Measurements from ENCODE around the gene RAPSN. TPM values are rescaled to one million over a fixed set of nuclear protein-coding genes. Genes with fewer than 3 reads are reported as not detected.
"Not testable (repeated sequence)": the region's sequence is repeated elsewhere in the genome, so short reads cannot be mapped to it uniquely, and the experiment has no call there.

RAPSN gene
- total RNA-seq, 1 donor from 2014 or later, result 0.42 TPM

- Mint-ChIP-seq H3K9me3 (no peaks in the 10 kb centered on the region), H3K27me3 (no peaks in the 10 kb centered on the region), H3K4me3 (no peak overlapping the region), H3K27ac (peak overlapping the region; percentile 81), H3K36me3 (ENCODE audit: low read depth) (peaks cover 74% of the 10 kb centered on the region), H3K4me1 (peaks cover 7% of the 10 kb centered on the region)
- DNase-seq, result no peak
- intact Hi-C loops (cut with micrococcal nuclease), result loop anchor here (2.0 kb wide), 1 partner anchor 75 kb away; the partner anchor contains the start of gene CELF1
Measured at GRCh38 chr11:47477753-47478152, 28.8 kb upstream of the RAPSN start.

- Mint-ChIP-seq H3K4me3 (no peak overlapping the region), H3K27me3 (no peaks in the 10 kb centered on the region), H3K36me3 (ENCODE audit: low read depth) (peaks cover 74% of the 10 kb centered on the region), H3K4me1 (peaks cover 7% of the 10 kb centered on the region), H3K27ac (peak overlapping the region; percentile 81), H3K9me3 (no peaks in the 10 kb centered on the region)
- no peak for DNase-seq
- intact Hi-C loops (cut with micrococcal nuclease), result loop anchor here (2.0 kb wide), 1 partner anchor 75 kb away; the partner anchor contains the start of gene CELF1
Measured at GRCh38 chr11:47477323-47477722, 28.4 kb upstream of the RAPSN start.

- no peaks in the 10 kb centered on the region for H3K9me3 Mint-ChIP-seq
- H3K27ac Mint-ChIP-seq, result no peak overlapping the region
- H3K4me3 Mint-ChIP-seq, result no peak overlapping the region
- H3K36me3 Mint-ChIP-seq (ENCODE audit: low read depth), result peaks cover 57% of the 10 kb centered on the region
- peaks cover 5% of the 10 kb centered on the region for H3K4me1 Mint-ChIP-seq
- intact Hi-C loops (cut with micrococcal nuclease), result no loop called here
- no peaks in the 10 kb centered on the region for H3K27me3 Mint-ChIP-seq
- DNase-seq, result no peak
Measured at GRCh38 chr11:47470671-47471070, 21.7 kb upstream of the RAPSN start.

- DNase-seq, result no peak
- Mint-ChIP-seq H3K27me3 (no peaks in the 10 kb centered on the region), H3K36me3 (ENCODE audit: low read depth) (peaks cover 51% of the 10 kb centered on the region), H3K27ac (peak overlapping the region; percentile 67), H3K4me1 (peaks cover 5% of the 10 kb centered on the region), H3K4me3 (no peak overlapping the region), H3K9me3 (no peaks in the 10 kb centered on the region)
- intact Hi-C loops (cut with micrococcal nuclease), result no loop called here
Measured at GRCh38 chr11:47469361-47470179, 20.6 kb upstream of the RAPSN start.

- no peaks in the 10 kb centered on the region for H3K27me3 Mint-ChIP-seq
- H3K36me3 Mint-ChIP-seq (ENCODE audit: low read depth), result peaks cover 50% of the 10 kb centered on the region
- no peak for DNase-seq
- intact Hi-C loops (cut with micrococcal nuclease), result no loop called here
- H3K27ac Mint-ChIP-seq, result no peak overlapping the region
- H3K4me3 Mint-ChIP-seq, result no peak overlapping the region
- H3K9me3 Mint-ChIP-seq, result no peaks in the 10 kb centered on the region
- peaks cover 5% of the 10 kb centered on the region for H3K4me1 Mint-ChIP-seq
Measured at GRCh38 chr11:47468598-47469214, 19.8 kb upstream of the RAPSN start.

- H3K36me3 Mint-ChIP-seq (ENCODE audit: low read depth), result peaks cover 42% of the 10 kb centered on the region
- H3K4me3 Mint-ChIP-seq, result no peak overlapping the region
- no peaks in the 10 kb centered on the region for H3K9me3 Mint-ChIP-seq
- no peaks in the 10 kb centered on the region for H3K27me3 Mint-ChIP-seq
- peaks cover 5% of the 10 kb centered on the region for H3K4me1 Mint-ChIP-seq
- H3K27ac Mint-ChIP-seq, result peak overlapping the region; percentile 41
- DNase-seq, result no peak
- intact Hi-C loops (cut with micrococcal nuclease), result no loop called here
Measured at GRCh38 chr11:47467357-47467756, 18.4 kb upstream of the RAPSN start.

- peak overlapping the region; percentile 41 for H3K27ac Mint-ChIP-seq
- intact Hi-C loops (cut with micrococcal nuclease), result no loop called here
- H3K36me3 Mint-ChIP-seq (ENCODE audit: low read depth), result peaks cover 38% of the 10 kb centered on the region
- no peaks in the 10 kb centered on the region for H3K27me3 Mint-ChIP-seq
- H3K4me1 Mint-ChIP-seq, result peaks cover 7% of the 10 kb centered on the region
- DNase-seq, result no peak
- H3K9me3 Mint-ChIP-seq, result no peaks in the 10 kb centered on the region
- H3K4me3 Mint-ChIP-seq, result no peak overlapping the region
Measured at GRCh38 chr11:47466701-47467250, 17.8 kb upstream of the RAPSN start.

- no peaks in the 10 kb centered on the region for H3K27me3 Mint-ChIP-seq
- H3K4me1 Mint-ChIP-seq, result peaks cover 7% of the 10 kb centered on the region
- H3K9me3 Mint-ChIP-seq, result no peaks in the 10 kb centered on the region
- intact Hi-C loops (cut with micrococcal nuclease), result no loop called here
- peaks cover 33% of the 10 kb centered on the region for H3K36me3 Mint-ChIP-seq (ENCODE audit: low read depth)
- H3K27ac Mint-ChIP-seq, result no peak overlapping the region
- no peak for DNase-seq
- no peak overlapping the region for H3K4me3 Mint-ChIP-seq
Measured at GRCh38 chr11:47466201-47466600, 17.3 kb upstream of the RAPSN start.

GRCh38 chr11:47464483-47464882 is 15.5 kb upstream of the RAPSN start:
- H3K27me3 Mint-ChIP-seq, result no peaks in the 10 kb centered on the region
- intact Hi-C loops (cut with micrococcal nuclease), result no loop called here
- DNase-seq, result no peak
- H3K4me1 Mint-ChIP-seq, result peaks cover 7% of the 10 kb centered on the region
- no peak overlapping the region for H3K27ac Mint-ChIP-seq
- peaks cover 27% of the 10 kb centered on the region for H3K36me3 Mint-ChIP-seq (ENCODE audit: low read depth)
- no peak overlapping the region for H3K4me3 Mint-ChIP-seq
- H3K9me3 Mint-ChIP-seq, result no peaks in the 10 kb centered on the region

- Mint-ChIP-seq H3K27ac (no peak overlapping the region), H3K4me3 (no peak overlapping the region), H3K27me3 (no peaks in the 10 kb centered on the region), H3K9me3 (no peaks in the 10 kb centered on the region), H3K4me1 (peaks cover 2% of the 10 kb centered on the region), H3K36me3 (ENCODE audit: low read depth) (peaks cover 13% of the 10 kb centered on the region)
- no peak for DNase-seq
- intact Hi-C loops (cut with micrococcal nuclease), result no loop called here
Measured at GRCh38 chr11:47461876-47462275, 12.9 kb upstream of the RAPSN start.

- Mint-ChIP-seq H3K4me1 (peaks cover 2% of the 10 kb centered on the region), H3K36me3 (ENCODE audit: low read depth) (peaks cover 12% of the 10 kb centered on the region)
Measured at GRCh38 chr11:47460571-47461235, 11.8 kb upstream of the RAPSN start.

GRCh38 chr11:47454258-47454671 is 5.3 kb upstream of the RAPSN start:
- not testable (repeated sequence) for H3K4me1 Mint-ChIP-seq; H3K9me3 Mint-ChIP-seq; H3K4me3 Mint-ChIP-seq; H3K27ac Mint-ChIP-seq; H3K27me3 Mint-ChIP-seq; H3K36me3 Mint-ChIP-seq (ENCODE audit: low read depth)
- peak; percentile 90 for DNase-seq
- intact Hi-C loops (cut with micrococcal nuclease), result loop anchor here (2.0 kb wide), 1 partner anchor 79 kb away; no protein-coding TSS in a partner anchor

More at GRCh38 chr11:47460571-47461235, 11.8 kb upstream of the RAPSN start:
- H3K27ac Mint-ChIP-seq, result no peak overlapping the region
- no peaks in the 10 kb centered on the region for H3K9me3 Mint-ChIP-seq
- no peak for DNase-seq
- intact Hi-C loops (cut with micrococcal nuclease), result no loop called here
- no peaks in the 10 kb centered on the region for H3K27me3 Mint-ChIP-seq
- no peak overlapping the region for H3K4me3 Mint-ChIP-seq

GRCh38 chr11:47453365-47453764 is 4.4 kb upstream of the RAPSN start:
- H3K36me3 Mint-ChIP-seq (ENCODE audit: low read depth), result no peaks in the 10 kb centered on the region
- intact Hi-C loops (cut with micrococcal nuclease), result no loop called here
- H3K4me1 Mint-ChIP-seq, result peaks cover 4% of the 10 kb centered on the region
- H3K9me3 Mint-ChIP-seq, result no peaks in the 10 kb centered on the region
- no peak for DNase-seq
- H3K27me3 Mint-ChIP-seq, result no peaks in the 10 kb centered on the region
- no peak overlapping the region for H3K4me3 Mint-ChIP-seq
- H3K27ac Mint-ChIP-seq, result no peak overlapping the region

- Mint-ChIP-seq H3K27me3 (no peaks in the 10 kb centered on the region), H3K27ac (no peak overlapping the region), H3K4me1 (peaks cover 6% of the 10 kb centered on the region), H3K4me3 (no peak overlapping the region), H3K36me3 (ENCODE audit: low read depth) (no peaks in the 10 kb centered on the region), H3K9me3 (no peaks in the 10 kb centered on the region)
- intact Hi-C loops (cut with micrococcal nuclease), result no loop called here
- DNase-seq, result no peak
Measured at GRCh38 chr11:47451990-47452389, 3.1 kb upstream of the RAPSN start.

All from activated CD4-positive, alpha-beta T cell treated with anti-CD3 and anti-CD28 coated beads, Interleukin-2, amount 10 ng/mL, durations not matched to agents 24 days and 14 days (primary cell).